Dendritic cell treated with granulocyte-macrophage colony-stimulating factor and Interleukin-4, amounts not matched to agents 40 ng/mL and 50 ng/mL, for 4 days (primary cell): ENCODE data around the gene RFX7.

ENCODE experiments used
- H3K27ac Mint-ChIP-seq: one replicate; pipeline ENCODE4 v1.8.0; 2022; ENCODE audit warnings: mild to moderate bottlenecking, mixed read lengths
- H3K27me3 Mint-ChIP-seq: one replicate; pipeline ENCODE4 v1.8.0; 2022; ENCODE audit warnings: mild to moderate bottlenecking, mixed read lengths
- H3K36me3 Mint-ChIP-seq: one replicate; pipeline ENCODE4 v1.8.0; 2022; ENCODE audit warnings: low read depth, mixed read lengths
- H3K4me1 Mint-ChIP-seq: one replicate; pipeline ENCODE4 v1.8.0; 2022; ENCODE audit warnings: low read depth, mixed read lengths
- H3K4me3 Mint-ChIP-seq: one replicate; pipeline ENCODE4 v1.8.0; 2022; ENCODE audit warnings: mild to moderate bottlenecking, moderate library complexity, mixed read lengths
- H3K9me3 Mint-ChIP-seq: one replicate; pipeline ENCODE4 v1.8.0; 2022; ENCODE audit warnings: mixed read lengths
- intact Hi-C: fragments of 100-400 bp; cut with micrococcal nuclease; formaldehyde crosslinking; loops from one replicate; pipeline ENCODE4 v1.15.0; 2022

The RFX7 gene

GRCh38 chr15:56233549-56233948 is 10.1 kb downstream of the RFX7 start:
- Mint-ChIP-seq H3K36me3 (peaks cover 55% of the 10 kb centered on the region), H3K4me3 (no peak overlapping the region), H3K27ac (no peak overlapping the region), H3K27me3 (no peaks in the 10 kb centered on the region), H3K9me3 (peaks cover 58% of the 10 kb centered on the region), H3K4me1 (peaks cover 12% of the 10 kb centered on the region)
- intact Hi-C loops, result no loop called here

DNA sequence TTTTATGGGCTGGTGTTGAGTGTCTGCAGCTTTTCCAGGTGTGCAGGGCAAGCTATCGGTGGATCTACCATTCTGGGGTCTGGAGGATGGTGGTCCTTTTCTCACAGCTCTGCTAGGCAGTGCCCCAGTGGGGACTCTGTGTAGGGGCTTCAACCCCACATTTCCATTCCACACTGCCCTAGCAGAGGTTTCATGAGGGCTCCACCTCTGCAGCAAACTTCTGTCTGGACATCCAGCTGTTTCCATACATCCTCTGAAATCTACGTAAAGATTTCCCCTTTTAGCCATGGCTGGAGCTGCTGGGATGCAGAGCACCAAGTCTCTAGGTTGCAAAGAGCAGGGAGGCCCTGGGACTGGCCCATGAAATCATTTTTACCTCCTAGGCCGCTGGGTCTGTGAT is 11.6 kb downstream of the RFX7 start:
- Mint-ChIP-seq H3K9me3 (peaks cover 71% of the 10 kb centered on the region), H3K4me1 (peaks cover 5% of the 10 kb centered on the region), H3K36me3 (peaks cover 66% of the 10 kb centered on the region), H3K27ac (no peak overlapping the region), H3K27me3 (no peaks in the 10 kb centered on the region), H3K4me3 (no peak overlapping the region)
- intact Hi-C loops, result no loop called here

DNA sequence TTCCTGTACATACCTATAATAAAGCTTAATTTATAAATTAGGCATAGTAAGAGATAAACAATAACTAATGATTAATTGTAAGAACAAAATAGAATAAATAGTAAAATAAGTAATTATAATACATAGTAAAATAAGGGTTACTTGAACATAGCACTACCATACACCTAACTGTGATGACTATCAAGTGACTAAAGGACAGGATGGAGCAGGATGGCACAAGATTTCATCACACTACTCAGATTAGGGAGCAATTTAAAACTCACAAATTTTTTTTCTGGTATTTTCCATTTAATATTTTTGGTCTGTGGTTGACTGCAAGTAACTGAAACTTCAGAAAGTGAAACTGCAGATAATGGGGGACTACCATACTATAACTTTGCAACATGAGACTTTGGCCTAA is 14.8 kb downstream of the RFX7 start:
- Mint-ChIP-seq H3K27me3 (no peaks in the 10 kb centered on the region), H3K4me3 (no peak overlapping the region), H3K36me3 (peaks cover 69% of the 10 kb centered on the region), H3K9me3 (peaks cover 77% of the 10 kb centered on the region), H3K27ac (no peak overlapping the region), H3K4me1 (no peaks in the 10 kb centered on the region)
- intact Hi-C loops, result no loop called here

DNA sequence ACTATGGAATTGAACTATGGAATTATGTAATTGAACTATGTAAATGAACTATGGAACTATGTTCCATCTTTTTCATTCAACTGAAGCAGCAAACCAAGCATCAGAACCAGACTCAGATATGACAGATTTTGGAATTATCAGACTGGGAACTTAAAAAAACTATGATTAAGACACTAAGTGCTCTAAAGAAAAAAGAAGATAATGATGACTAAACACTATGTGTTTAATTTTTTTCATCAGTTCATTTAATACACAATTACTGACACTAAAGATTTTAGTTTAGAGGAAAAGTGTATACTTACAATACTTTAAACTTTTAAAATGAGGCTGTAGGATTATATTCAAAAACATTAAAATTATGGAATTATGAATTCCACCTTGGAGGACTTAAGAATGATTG is 15.3 kb downstream of the RFX7 start:
- intact Hi-C loops, result no loop called here
- Mint-ChIP-seq H3K36me3 (peaks cover 67% of the 10 kb centered on the region), H3K4me1 (no peaks in the 10 kb centered on the region), H3K4me3 (no peak overlapping the region), H3K9me3 (peaks cover 77% of the 10 kb centered on the region), H3K27ac (no peak overlapping the region), H3K27me3 (no peaks in the 10 kb centered on the region)

DNA sequence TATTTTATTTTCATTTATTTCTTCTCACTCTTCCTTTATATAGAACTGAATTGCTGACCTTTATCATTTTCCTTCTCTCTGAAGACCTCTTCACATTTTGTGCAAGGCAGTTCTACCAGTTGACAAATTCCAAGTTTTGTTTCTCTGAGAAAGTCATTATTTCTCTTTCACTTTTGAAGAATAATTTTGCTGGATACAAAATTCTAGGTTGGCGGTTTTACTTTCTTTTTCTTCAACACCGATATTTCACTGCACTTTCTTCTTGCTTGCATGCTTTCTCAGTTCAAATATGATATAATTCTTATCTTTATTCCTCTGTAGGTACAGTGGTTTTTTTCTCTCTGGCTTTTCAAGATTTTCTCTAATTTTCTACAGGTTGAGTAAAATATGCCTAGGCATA is 15.9 kb downstream of the RFX7 start:
- intact Hi-C loops, result no loop called here
- Mint-ChIP-seq H3K4me3 (no peak overlapping the region), H3K27me3 (no peaks in the 10 kb centered on the region), H3K9me3 (peaks cover 77% of the 10 kb centered on the region), H3K27ac (no peak overlapping the region), H3K4me1 (no peaks in the 10 kb centered on the region), H3K36me3 (peaks cover 67% of the 10 kb centered on the region)

GRCh38 chr15:56227306-56227705 is 16.4 kb downstream of the RFX7 start:
- H3K36me3 Mint-ChIP-seq, result peaks cover 67% of the 10 kb centered on the region
- intact Hi-C loops, result no loop called here
- no peaks in the 10 kb centered on the region for H3K4me1 Mint-ChIP-seq
- H3K27me3 Mint-ChIP-seq, result no peaks in the 10 kb centered on the region
- peaks cover 77% of the 10 kb centered on the region for H3K9me3 Mint-ChIP-seq
- no peak overlapping the region for H3K4me3 Mint-ChIP-seq
- H3K27ac Mint-ChIP-seq, result no peak overlapping the region

- no peaks in the 10 kb centered on the region for H3K4me1 Mint-ChIP-seq
- H3K27ac Mint-ChIP-seq, result no peak overlapping the region
- H3K36me3 Mint-ChIP-seq, result peaks cover 54% of the 10 kb centered on the region
- no peaks in the 10 kb centered on the region for H3K27me3 Mint-ChIP-seq
- no peak overlapping the region for H3K4me3 Mint-ChIP-seq
- intact Hi-C loops, result no loop called here
- peaks cover 77% of the 10 kb centered on the region for H3K9me3 Mint-ChIP-seq
Measured at GRCh38 chr15:56225520-56225919, 18.2 kb downstream of the RFX7 start.

- H3K4me1 Mint-ChIP-seq, result no peaks in the 10 kb centered on the region
- no peak overlapping the region for H3K27ac Mint-ChIP-seq
- H3K36me3 Mint-ChIP-seq, result peaks cover 32% of the 10 kb centered on the region
- H3K27me3 Mint-ChIP-seq, result no peaks in the 10 kb centered on the region
- H3K4me3 Mint-ChIP-seq, result no peak overlapping the region
- intact Hi-C loops, result no loop called here
- peaks cover 73% of the 10 kb centered on the region for H3K9me3 Mint-ChIP-seq
Measured at GRCh38 chr15:56222302-56222701, 21.4 kb downstream of the RFX7 start.

- Mint-ChIP-seq H3K4me1 (no peaks in the 10 kb centered on the region), H3K9me3 (peaks cover 49% of the 10 kb centered on the region), H3K36me3 (peaks cover 17% of the 10 kb centered on the region), H3K4me3 (no peak overlapping the region), H3K27me3 (no peaks in the 10 kb centered on the region), H3K27ac (no peak overlapping the region)
- intact Hi-C loops, result no loop called here
Measured at GRCh38 chr15:56217341-56217740, 26.3 kb downstream of the RFX7 start.

DNA sequence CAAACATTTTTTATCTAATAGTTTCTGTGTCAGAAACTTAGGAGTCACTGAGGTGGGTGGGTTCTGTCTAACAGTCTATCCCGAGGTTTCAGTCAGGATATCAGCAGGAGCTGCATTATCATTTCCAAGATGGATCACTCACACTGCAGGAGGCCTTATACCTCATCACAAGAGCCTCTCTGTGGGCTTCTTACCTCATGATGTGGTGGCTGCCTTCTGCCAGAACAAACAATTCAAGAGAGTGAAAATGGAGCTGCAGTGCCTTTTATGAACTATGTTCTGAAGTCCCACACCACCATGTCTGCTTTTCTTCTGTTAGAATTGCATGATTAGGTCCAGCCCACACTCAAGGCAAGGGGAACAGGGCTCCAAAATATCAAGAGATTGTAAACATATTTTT is 27.9 kb downstream of the RFX7 start:
- Mint-ChIP-seq H3K4me3 (no peak overlapping the region), H3K27me3 (no peaks in the 10 kb centered on the region), H3K27ac (no peak overlapping the region), H3K36me3 (peaks cover 28% of the 10 kb centered on the region), H3K4me1 (no peaks in the 10 kb centered on the region), H3K9me3 (peaks cover 45% of the 10 kb centered on the region)
- intact Hi-C loops, result no loop called here

- H3K27me3 Mint-ChIP-seq, result no peaks in the 10 kb centered on the region
- intact Hi-C loops, result no loop called here
- H3K4me1 Mint-ChIP-seq, result peaks cover 15% of the 10 kb centered on the region
- H3K9me3 Mint-ChIP-seq, result peaks cover 20% of the 10 kb centered on the region
- H3K27ac Mint-ChIP-seq, result no peak overlapping the region
- H3K36me3 Mint-ChIP-seq, result peaks cover 22% of the 10 kb centered on the region
- no peak overlapping the region for H3K4me3 Mint-ChIP-seq
Measured at GRCh38 chr15:56211960-56212550, 31.6 kb downstream of the RFX7 start.

GRCh38 chr15:56211064-56211463 is 32.6 kb downstream of the RFX7 start:
- no peaks in the 10 kb centered on the region for H3K27me3 Mint-ChIP-seq
- peaks cover 22% of the 10 kb centered on the region for H3K36me3 Mint-ChIP-seq
- peaks cover 23% of the 10 kb centered on the region for H3K4me1 Mint-ChIP-seq
- H3K27ac Mint-ChIP-seq, result no peak overlapping the region
- no peak overlapping the region for H3K4me3 Mint-ChIP-seq
- intact Hi-C loops, result no loop called here
- peaks cover 20% of the 10 kb centered on the region for H3K9me3 Mint-ChIP-seq

- H3K27me3 Mint-ChIP-seq, result no peaks in the 10 kb centered on the region
- H3K9me3 Mint-ChIP-seq, result peaks cover 14% of the 10 kb centered on the region
- H3K27ac Mint-ChIP-seq, result no peak overlapping the region
- H3K36me3 Mint-ChIP-seq, result peaks cover 17% of the 10 kb centered on the region
- intact Hi-C loops, result no loop called here
- H3K4me3 Mint-ChIP-seq, result no peak overlapping the region
- H3K4me1 Mint-ChIP-seq, result peaks cover 39% of the 10 kb centered on the region
Measured at GRCh38 chr15:56208641-56209155, 35.0 kb downstream of the RFX7 start.

GRCh38 chr15:56208185-56208584 is 35.5 kb downstream of the RFX7 start:
- no peak overlapping the region for H3K27ac Mint-ChIP-seq
- intact Hi-C loops, result no loop called here
- peaks cover 39% of the 10 kb centered on the region for H3K4me1 Mint-ChIP-seq
- H3K9me3 Mint-ChIP-seq, result peaks cover 12% of the 10 kb centered on the region
- H3K27me3 Mint-ChIP-seq, result no peaks in the 10 kb centered on the region
- peaks cover 16% of the 10 kb centered on the region for H3K36me3 Mint-ChIP-seq
- H3K4me3 Mint-ChIP-seq, result no peak overlapping the region

DNA sequence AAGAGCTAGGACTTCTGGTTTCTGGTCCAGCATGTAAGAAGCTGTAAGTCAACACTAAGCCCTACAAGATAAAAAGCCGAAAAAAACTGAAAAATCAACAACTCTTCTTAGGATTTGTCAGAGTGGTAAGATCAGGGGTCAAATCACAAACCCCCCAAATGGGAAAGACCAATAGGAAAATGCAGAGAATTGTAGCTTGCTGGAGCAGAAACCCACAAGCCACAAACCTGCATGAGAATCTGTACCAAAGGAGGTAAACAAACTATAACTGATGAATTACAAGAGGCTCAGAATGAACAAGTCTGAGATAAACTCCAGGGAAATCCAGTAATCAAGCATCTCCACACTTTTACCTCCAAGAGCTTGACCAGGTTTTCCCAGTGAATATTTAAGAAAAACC is 36.0 kb downstream of the RFX7 start:
- intact Hi-C loops, result no loop called here
- Mint-ChIP-seq H3K36me3 (peaks cover 18% of the 10 kb centered on the region), H3K4me1 (peaks cover 42% of the 10 kb centered on the region), H3K27me3 (no peaks in the 10 kb centered on the region), H3K9me3 (peaks cover 12% of the 10 kb centered on the region), H3K4me3 (no peak overlapping the region), H3K27ac (no peak overlapping the region)
